ENCODE results near the gene IFI44. TPM values are rescaled to one million over a fixed set of nuclear protein-coding genes. Genes with fewer than 3 reads are reported as not detected.

The IFI44 gene
- total and polyA plus RNA-seq, 8 donors, result 14.3 to 62.2 (median 23.3) TPM; not detected in 1

DNA sequence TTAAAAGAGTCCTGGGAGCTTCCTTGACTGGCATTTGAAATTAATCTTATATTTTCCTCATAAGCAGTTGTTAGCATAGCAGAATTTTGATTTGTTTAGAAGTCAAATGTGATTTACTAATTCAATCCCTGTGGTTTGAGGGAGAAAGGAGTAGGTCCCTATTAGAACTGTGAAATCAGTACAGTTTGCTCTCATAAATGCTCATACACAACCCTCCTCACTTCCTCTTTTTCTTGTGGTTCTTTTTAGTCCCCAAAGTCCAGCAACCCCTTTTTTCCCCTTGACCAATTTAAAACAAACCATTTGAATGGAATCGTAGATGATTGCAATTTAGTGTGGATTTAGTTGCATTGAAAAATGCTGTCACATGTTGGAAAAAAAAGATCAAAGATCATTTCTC lies 9.2 kb upstream of the IFI44 start:
- no peak overlapping the region for H3K4me3 ChIP-seq
- DNase-seq, result no peak
- no peak overlapping the region for H3K27ac ChIP-seq
- TF ChIP-seq, protein P1, sequence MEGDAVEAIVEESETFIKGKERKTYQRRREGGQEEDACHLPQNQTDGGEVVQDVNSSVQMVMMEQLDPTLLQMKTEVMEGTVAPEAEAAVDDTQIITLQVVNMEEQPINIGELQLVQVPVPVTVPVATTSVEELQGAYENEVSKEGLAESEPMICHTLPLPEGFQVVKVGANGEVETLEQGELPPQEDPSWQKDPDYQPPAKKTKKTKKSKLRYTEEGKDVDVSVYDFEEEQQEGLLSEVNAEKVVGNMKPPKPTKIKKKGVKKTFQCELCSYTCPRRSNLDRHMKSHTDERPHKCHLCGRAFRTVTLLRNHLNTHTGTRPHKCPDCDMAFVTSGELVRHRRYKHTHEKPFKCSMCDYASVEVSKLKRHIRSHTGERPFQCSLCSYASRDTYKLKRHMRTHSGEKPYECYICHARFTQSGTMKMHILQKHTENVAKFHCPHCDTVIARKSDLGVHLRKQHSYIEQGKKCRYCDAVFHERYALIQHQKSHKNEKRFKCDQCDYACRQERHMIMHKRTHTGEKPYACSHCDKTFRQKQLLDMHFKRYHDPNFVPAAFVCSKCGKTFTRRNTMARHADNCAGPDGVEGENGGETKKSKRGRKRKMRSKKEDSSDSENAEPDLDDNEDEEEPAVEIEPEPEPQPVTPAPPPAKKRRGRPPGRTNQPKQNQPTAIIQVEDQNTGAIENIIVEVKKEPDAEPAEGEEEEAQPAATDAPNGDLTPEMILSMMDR (IDR thresholded peaks at IDR 0.05), result no peak
- TF ChIP-seq POLR2A (IDR thresholded peaks at IDR 0.05), result no peak
- no peak for TF ChIP-seq POLR2AphosphoS5 (IDR thresholded peaks at IDR 0.05)
- no peak for TF ChIP-seq EP300 (IDR thresholded peaks at IDR 0.05)
- intact Hi-C loops (cut with DNase I; ENCODE audit: low total_unique reads), result no loop called here
- no peaks in the 10 kb centered on the region for H3K4me1 ChIP-seq
- H3K36me3 ChIP-seq, result peaks cover 0 to 7% (median 0%) of the 10 kb centered on the region in 4 donors
- WGBS, 5 donors, result 78 to 91% (median 86%) methylated on average over 1 of the region's 1 CpG
- no peaks in the 10 kb centered on the region for H3K27me3 ChIP-seq
- peaks cover 0 to 10% (median 6%) of the 10 kb centered on the region in 4 donors for H3K9me3 ChIP-seq

DNA sequence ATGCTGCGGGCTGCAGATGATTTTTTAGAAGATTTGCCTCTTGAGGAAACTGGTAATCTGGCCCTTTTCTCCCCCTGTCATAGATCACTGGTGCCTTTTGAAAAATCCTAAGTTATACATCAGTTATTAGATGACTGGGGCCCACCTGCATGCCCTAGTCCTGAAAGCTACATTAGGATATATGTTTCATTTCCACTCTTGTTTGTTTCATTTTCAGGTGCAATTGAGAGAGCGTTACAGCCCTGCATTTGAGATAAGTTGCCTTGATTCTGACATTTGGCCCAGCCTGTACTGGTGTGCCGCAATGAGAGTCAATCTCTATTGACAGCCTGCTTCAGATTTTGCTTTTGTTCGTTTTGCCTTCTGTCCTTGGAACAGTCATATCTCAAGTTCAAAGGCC lies 8.1 kb upstream of the IFI44 start:
- no peak for DNase-seq
- TF ChIP-seq, protein P1 (IDR thresholded peaks at IDR 0.05), result no peak
- TF ChIP-seq EP300 (IDR thresholded peaks at IDR 0.05) (no peak), POLR2A (IDR thresholded peaks at IDR 0.05) (no peak), POLR2AphosphoS5 (IDR thresholded peaks at IDR 0.05) (no peak)
- Histone ChIP-seq H3K27me3 (no peaks in the 10 kb centered on the region), H3K4me1 (peaks cover 0 to 6% (median 0%) of the 10 kb centered on the region in 4 donors), H3K4me3 (no peak overlapping the region), H3K27ac (no peak overlapping the region), H3K36me3 (peaks cover 0 to 7% (median 0%) of the 10 kb centered on the region in 4 donors), H3K9me3 (peaks cover 0 to 10% (median 6%) of the 10 kb centered on the region in 4 donors)
- intact Hi-C loops (cut with DNase I; ENCODE audit: low total_unique reads), result no loop called here
- 81 to 91% (median 85%) methylated on average over 4 of the region's 4 CpGs for WGBS, 5 donors

DNA sequence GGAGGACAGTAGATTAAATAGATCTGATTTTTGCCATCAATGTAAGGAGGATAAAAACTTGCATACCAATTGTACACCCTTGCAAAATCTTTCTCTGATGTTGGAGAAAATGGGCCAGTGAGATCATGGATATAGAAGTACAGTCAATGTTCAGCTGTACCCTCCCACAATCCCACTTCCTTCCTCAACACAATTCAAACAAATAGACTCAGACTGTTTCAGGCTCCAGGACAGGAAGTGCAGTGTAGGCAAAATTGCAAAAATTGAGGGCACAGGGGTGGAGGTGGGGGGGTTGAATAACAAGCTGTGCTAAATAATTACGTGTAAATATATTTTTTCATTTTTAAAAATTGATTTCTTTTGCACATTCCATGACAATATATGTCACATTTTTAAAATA lies 3.9 kb upstream of the IFI44 start:
- H3K27ac ChIP-seq, result no peak overlapping the region
- WGBS, 5 donors, result 56 to 77% (median 65%) methylated on average over 1 of the region's 1 CpG
- H3K36me3 ChIP-seq, result peaks cover 0 to 7% (median 0%) of the 10 kb centered on the region in 4 donors
- H3K4me3 ChIP-seq, result no peak overlapping the region
- intact Hi-C loops (cut with DNase I; ENCODE audit: low total_unique reads), result no loop called here
- peaks cover 0 to 23% (median 12%) of the 10 kb centered on the region in 4 donors for H3K4me1 ChIP-seq
- peaks cover 0 to 26% (median 6%) of the 10 kb centered on the region in 4 donors for H3K9me3 ChIP-seq
- DNase-seq, result peak in 1 of 2 donors; percentile 11
- H3K27me3 ChIP-seq, result no peaks in the 10 kb centered on the region
- TF ChIP-seq POLR2AphosphoS5 (IDR thresholded peaks at IDR 0.05) (peak in 1 of 3 donors; percentile 8), POLR2A (IDR thresholded peaks at IDR 0.05) (no peak)

DNA sequence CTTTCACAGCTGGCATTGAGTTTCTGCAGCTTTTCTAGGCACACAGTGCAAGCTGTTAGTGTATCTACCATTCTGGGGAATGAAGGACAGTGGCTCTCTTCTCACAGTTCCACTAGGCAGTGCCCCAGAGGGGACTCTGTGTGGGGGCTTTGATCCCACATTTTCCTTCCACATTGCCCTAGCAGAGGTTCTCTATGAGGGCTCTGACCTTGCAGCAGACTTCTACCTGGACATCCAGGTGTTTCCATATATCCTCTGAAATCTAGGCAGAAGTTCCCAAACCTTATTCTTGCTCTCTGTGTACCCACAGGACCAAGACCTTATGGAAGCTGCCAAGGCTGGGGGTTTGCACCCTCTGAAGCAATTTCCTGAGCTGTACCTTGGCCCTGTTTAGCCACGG lies 2.4 kb upstream of the IFI44 start:
- H3K36me3 ChIP-seq, result no peaks in the 10 kb centered on the region
- WGBS, 5 donors, result 94 to 100% (median 97%) methylated on average over 1 of the region's 1 CpG
- DNase-seq, result no peak
- intact Hi-C loops (cut with DNase I; ENCODE audit: low total_unique reads), result no loop called here
- no peak overlapping the region for H3K27ac ChIP-seq
- H3K4me3 ChIP-seq, result no peak overlapping the region
- peaks cover 0 to 26% (median 6%) of the 10 kb centered on the region in 4 donors for H3K9me3 ChIP-seq
- H3K4me1 ChIP-seq, result peaks cover 0 to 38% (median 19%) of the 10 kb centered on the region in 4 donors
- TF ChIP-seq, protein P1 (IDR thresholded peaks at IDR 0.05), result no peak
- TF ChIP-seq EP300 (IDR thresholded peaks at IDR 0.05), result no peak
- no peaks in the 10 kb centered on the region for H3K27me3 ChIP-seq

DNA sequence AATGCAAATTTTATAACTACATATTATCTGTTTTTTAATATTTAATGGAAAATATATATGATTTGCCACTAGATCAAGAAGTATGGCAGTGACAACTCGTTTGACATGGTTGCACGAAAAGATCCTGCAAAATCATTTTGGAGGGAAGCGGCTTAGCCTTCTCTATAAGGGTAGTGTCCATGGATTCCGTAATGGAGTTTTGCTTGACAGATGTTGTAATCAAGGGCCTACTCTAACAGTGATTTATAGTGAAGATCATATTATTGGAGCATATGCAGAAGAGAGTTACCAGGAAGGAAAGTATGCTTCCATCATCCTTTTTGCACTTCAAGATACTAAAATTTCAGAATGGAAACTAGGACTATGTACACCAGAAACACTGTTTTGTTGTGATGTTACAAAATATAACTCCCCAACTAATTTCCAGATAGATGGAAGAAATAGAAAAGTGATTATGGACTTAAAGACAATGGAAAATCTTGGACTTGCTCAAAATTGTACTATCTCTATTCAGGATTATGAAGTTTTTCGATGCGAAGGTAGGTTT lies 556 bp downstream of the IFI44 start:
- H3K27ac ChIP-seq, result peak overlapping the region in 4 of 5 donors; percentile 61 to 73 (median 66)

More for the DNA sequence above, 556 bp downstream of the IFI44 start:
- Histone ChIP-seq H3K4me3 (peak overlapping the region; percentile 36 to 45 (median 39)), H3K4me1 (peaks cover 0 to 52% (median 25%) of the 10 kb centered on the region in 4 donors), H3K27me3 (no peaks in the 10 kb centered on the region), H3K9me3 (peaks cover 0 to 16% (median 0%) of the 10 kb centered on the region in 4 donors), H3K36me3 (peaks cover 0 to 5% (median 4%) of the 10 kb centered on the region in 4 donors)
- 32 to 54% (median 43%) methylated on average over 6 of the region's 6 CpGs for WGBS, 5 donors
- intact Hi-C loops (cut with DNase I; ENCODE audit: low total_unique reads), result no loop called here
- DNase-seq, result peak in 1 of 2 donors; percentile 13
- TF ChIP-seq POLR2AphosphoS5 (IDR thresholded peaks at IDR 0.05) (no peak), POLR2A (IDR thresholded peaks at IDR 0.05) (no peak), EP300 (IDR thresholded peaks at IDR 0.05) (no peak)
- TF ChIP-seq, protein P1 (IDR thresholded peaks at IDR 0.05), result no peak
